Measurements from ENCODE around the gene CBX8.

- TF ChIP-seq GATA3 (IDR thresholded peaks at IDR 0.05; ENCODE audit: low read depth, low read length), result no peak
- TF ChIP-seq GATA2 (IDR thresholded peaks at IDR 0.05; ENCODE audit: low read depth, low read length), result no peak
Measured at GRCh38 chr17:79800325-79801155, 3.7 kb upstream of the CBX8 start.

All from SH-SY5Y (cell line).